WERI-Rb-1 (cell line): ENCODE measurements around the gene EPHA7.

Experiments
- DNase-seq: peaks from one replicate; pipeline ENCODE4 v3.0.0-alpha.2; 2020
- H3K27ac ChIP-seq: fragments of 250-450 bp; sonication (Bioruptor Pico); 2 replicates; pipeline ENCODE4 v1.5.1; 2020; ENCODE audit warnings: mild to moderate bottlenecking, moderate library complexity
- H3K27me3 ChIP-seq: fragments of 250-450 bp; sonication (Bioruptor Pico); 2 replicates; pipeline ENCODE4 v1.5.1; 2021; ENCODE audit warnings: mild to moderate bottlenecking, low read depth, moderate library complexity; ENCODE audit not compliant: insufficient read depth, severe bottlenecking
- H3K36me3 ChIP-seq: fragments of 250-450 bp; sonication (Bioruptor Pico); 2 replicates; pipeline ENCODE4 v1.5.1; 2020; ENCODE audit warnings: mild to moderate bottlenecking, moderate library complexity
- H3K4me3 ChIP-seq: 2 replicates; pipeline ENCODE4 v1.5.1; 2011; ENCODE audit warnings: low read depth, mild to moderate bottlenecking, control low read depth, low read length
- H3K9me3 ChIP-seq: fragments of 250-450 bp; sonication (Bioruptor Pico); 2 replicates; pipeline ENCODE4 v1.5.1; 2021; ENCODE audit warnings: mild to moderate bottlenecking, moderate library complexity; ENCODE audit not compliant: severe bottlenecking
- TF ChIP-seq, protein P1 (sequence below): IDR thresholded peaks from 2 replicates; pipeline ENCODE4 v1.5.1; 2011; ENCODE audit warnings: low read depth, mild to moderate bottlenecking, control low read depth, inconsistent platforms, low read length

Gene EPHA7

DNA sequence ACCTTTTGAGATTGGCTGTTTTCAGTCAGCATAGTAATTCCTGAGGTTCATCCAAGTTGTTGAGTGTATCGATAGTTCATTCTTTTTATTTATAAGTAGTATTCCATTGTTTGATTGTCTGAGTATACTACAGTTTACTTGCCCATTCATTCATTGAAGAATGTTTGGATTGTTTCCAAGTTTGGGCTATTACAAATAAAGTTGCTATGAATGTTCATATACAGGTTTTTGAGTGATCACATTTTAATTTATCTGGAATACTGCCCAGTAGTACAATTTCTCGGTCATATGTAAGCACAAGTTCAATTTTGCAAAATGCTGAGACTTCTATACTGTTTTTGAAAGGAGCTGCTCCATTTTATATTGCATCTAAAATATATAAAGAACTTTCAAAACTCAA lies 14.2 kb upstream of the EPHA7 start:
- Histone ChIP-seq H3K27me3 (no peaks in the 10 kb centered on the region), H3K9me3 (no peaks in the 10 kb centered on the region), H3K27ac (no peak overlapping the region), H3K4me3 (no peak overlapping the region), H3K36me3 (no peaks in the 10 kb centered on the region)
- DNase-seq = no peak
- TF ChIP-seq, protein P1, sequence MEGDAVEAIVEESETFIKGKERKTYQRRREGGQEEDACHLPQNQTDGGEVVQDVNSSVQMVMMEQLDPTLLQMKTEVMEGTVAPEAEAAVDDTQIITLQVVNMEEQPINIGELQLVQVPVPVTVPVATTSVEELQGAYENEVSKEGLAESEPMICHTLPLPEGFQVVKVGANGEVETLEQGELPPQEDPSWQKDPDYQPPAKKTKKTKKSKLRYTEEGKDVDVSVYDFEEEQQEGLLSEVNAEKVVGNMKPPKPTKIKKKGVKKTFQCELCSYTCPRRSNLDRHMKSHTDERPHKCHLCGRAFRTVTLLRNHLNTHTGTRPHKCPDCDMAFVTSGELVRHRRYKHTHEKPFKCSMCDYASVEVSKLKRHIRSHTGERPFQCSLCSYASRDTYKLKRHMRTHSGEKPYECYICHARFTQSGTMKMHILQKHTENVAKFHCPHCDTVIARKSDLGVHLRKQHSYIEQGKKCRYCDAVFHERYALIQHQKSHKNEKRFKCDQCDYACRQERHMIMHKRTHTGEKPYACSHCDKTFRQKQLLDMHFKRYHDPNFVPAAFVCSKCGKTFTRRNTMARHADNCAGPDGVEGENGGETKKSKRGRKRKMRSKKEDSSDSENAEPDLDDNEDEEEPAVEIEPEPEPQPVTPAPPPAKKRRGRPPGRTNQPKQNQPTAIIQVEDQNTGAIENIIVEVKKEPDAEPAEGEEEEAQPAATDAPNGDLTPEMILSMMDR = no peak

DNA sequence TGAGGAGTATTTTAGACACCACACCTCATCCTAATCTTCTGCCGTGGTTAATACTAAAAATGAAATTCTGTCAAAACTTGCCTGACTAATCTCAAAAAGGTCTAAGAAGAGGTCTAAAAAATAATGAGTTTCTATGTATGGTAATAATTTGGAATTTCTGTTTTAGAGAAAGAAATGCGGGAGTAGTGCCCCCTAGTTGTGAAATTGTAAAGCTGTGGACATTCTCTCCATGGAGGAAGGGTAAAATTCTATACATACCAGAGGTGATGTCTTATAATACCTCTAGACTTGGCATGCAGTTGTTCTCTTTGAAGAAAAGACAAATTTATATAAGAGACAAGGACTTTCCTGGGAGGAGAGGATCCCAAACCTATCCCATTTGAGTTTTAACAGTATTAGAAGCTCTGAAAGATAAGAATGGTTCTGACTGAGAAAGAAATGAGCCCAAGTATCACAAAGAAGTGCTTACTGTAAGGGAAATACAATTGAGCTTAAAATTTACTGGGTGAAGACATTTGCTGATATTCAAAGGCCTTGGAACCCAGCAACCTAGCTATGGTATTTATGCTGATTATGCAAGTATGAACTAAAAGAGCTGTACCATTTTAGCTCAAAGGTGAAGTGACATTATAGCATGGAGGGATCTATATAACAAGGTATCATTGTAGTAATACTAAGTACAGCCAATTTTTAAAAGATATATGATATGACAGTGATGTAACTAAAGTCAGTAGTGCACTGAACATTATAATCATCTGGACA lies 5.1 kb upstream of the EPHA7 start:
- DNase-seq = no peak
- Histone ChIP-seq H3K36me3 (no peaks in the 10 kb centered on the region), H3K27ac (no peak overlapping the region), H3K4me3 (no peak overlapping the region), H3K27me3 (no peaks in the 10 kb centered on the region), H3K9me3 (no peaks in the 10 kb centered on the region)
- TF ChIP-seq, protein P1 = 0 out of 2 replicates have a peak, but pooled peaks have one; percentile 10

DNA sequence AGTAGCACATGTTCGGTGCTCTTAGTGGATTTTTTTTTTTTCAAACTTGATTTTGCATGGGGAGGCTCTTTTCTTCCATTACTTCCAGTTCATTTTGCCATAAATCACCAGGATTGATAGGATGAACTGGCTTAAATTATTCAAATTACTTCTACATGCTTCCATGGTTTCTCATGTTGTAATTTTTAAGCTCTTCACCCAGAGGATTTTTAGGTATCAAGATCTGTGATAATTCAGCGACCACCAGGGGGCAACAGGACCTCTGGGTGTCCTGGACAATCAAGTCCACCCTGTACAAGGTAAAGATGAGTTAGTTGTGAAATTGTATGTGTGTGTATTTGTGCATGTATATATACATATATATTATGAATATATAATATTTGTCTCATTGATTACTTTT lies 4.2 kb upstream of the EPHA7 start:
- H3K27me3 ChIP-seq = no peaks in the 10 kb centered on the region
- no peaks in the 10 kb centered on the region for H3K36me3 ChIP-seq
- peak; percentile 77 for DNase-seq
- TF ChIP-seq, protein P1 = peak; percentile 53
- H3K4me3 ChIP-seq = no peak overlapping the region
- no peak overlapping the region for H3K27ac ChIP-seq
- no peaks in the 10 kb centered on the region for H3K9me3 ChIP-seq

DNA sequence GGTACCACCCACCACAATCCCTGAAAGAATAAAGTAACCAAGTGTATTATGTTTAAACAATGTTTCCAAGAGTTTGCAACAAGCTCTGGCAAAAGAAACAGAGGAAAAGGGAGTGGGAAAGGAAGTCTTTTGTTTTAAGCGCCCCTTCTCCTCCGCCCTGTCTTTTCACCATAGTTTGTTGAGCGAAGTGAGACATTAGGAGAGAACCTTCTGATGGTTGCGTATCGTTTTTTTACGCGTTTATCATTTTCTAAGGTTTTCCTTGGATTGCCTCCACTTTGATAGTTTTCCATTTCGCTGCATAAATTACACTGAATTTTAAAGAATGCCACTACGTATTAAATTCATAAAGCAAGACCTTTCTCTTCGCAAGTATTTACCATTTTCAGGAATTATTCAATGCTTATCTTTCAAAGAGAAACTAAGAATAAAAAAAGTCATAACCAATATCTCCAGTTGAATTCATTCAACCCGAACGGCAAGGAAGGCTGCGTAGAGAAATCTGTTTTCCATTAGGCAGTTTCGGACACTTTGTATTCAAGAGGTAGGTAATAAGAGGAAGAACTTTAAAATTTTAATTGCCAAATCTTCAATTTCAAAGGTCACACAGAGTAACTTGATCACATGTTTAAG lies 920 bp upstream of the EPHA7 start:
- no peaks in the 10 kb centered on the region for H3K9me3 ChIP-seq
- TF ChIP-seq, protein P1 = no peak
- no peak for DNase-seq
- H3K4me3 ChIP-seq = peak overlapping the region; percentile 58
- no peaks in the 10 kb centered on the region for H3K36me3 ChIP-seq
- H3K27ac ChIP-seq = no peak overlapping the region; the same call in 1 of the 2 replicates
- H3K27me3 ChIP-seq = no peaks in the 10 kb centered on the region

DNA sequence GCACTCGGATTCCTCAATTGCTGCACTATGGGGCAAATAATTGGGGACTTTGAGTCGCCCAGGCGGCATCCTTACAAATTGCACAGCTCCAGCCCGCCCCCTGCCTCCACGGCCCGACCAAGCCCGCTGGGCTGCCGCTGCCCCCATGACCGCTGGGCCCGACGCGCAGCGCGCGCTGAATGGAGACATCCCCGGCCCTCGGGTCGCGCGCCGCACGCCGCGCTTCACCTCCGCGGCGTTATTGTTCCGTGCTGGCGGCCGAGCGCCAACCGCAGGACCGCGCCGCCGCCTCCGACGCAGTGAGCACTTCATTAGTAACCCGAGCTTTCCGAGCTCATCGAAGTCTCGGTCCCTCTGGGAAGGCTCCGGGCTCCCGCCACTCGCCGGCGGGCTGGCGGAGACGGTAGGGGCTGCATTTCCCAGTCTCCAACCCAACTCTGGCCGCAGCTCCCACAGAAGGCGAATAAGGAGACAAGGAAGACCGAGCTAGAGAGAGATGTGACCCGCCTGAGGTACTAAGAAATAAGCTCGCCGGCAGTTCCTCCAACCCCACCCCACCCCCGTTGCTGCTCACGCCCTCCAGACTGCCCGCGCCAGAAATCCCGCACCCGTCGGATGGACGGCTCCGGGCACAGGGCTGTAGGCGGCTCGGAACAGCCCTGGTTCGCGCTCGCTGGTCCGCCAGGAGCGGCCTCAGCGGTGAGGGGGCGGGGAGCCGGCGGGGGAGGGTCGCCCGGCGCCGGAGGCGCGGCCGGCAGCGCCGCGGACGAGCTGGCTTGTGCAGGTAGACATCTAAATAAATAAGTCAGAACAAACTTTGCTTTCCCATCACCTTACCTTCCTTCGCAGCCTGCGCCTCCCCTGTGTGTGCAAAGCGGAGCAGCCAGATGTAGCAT lies 703 bp downstream of the EPHA7 start:
- peak; percentile 66 for DNase-seq
- no peaks in the 10 kb centered on the region for H3K9me3 ChIP-seq
- TF ChIP-seq, protein P1 = peak; percentile 36; the same call in 1 of the 2 replicates
- peak overlapping the region; percentile 80 for H3K4me3 ChIP-seq
- H3K36me3 ChIP-seq = no peaks in the 10 kb centered on the region
- H3K27ac ChIP-seq = peak overlapping the region; percentile 50
- H3K27me3 ChIP-seq = no peaks in the 10 kb centered on the region
